Fibroblast of lung (primary cell): Measurements from ENCODE around the gene TMEM94.

Source experiments
- CTCF ChIP-seq, 2 donors: IDR thresholded peaks in 1 of 2; conservative IDR thresholded peaks in 1 of 2; 1 replicate in 1 of 2; 2 replicates in 1 of 2; pipeline ENCODE4 v1.5.1; 2011 to 2012; ENCODE audit warnings: low read length in 2 of 2, control low read depth in 1 of 2, inconsistent platforms in 1 of 2, low read depth in 1 of 2, mild to moderate bottlenecking in 1 of 2
- EZH2 ChIP-seq: IDR thresholded peaks from 2 replicates; pipeline ENCODE4 v1.5.1; 2012; ENCODE audit warnings: low read length, control low read depth, mild to moderate bottlenecking; ENCODE audit errors: missing control alignments

GRCh38 chr17:75459590-75460267, 3.3 kb downstream of the TMEM94 start:
- TF ChIP-seq CTCF (conservative IDR thresholded peaks at IDR 0.05 in 1 of 2, IDR thresholded peaks at IDR 0.05 in 1 of 2; ENCODE audit: low read depth in 1 of 2, low read length in 2 of 2) (no peak), EZH2 (no peak)
